Keratinocyte (primary cell): ENCODE data around the gene LRIT2. TPM values are rescaled to one million over a fixed set of nuclear protein-coding genes. Genes with fewer than 3 reads are reported as not detected.

Source experiments
- DNase-seq: peaks from one replicate; pipeline ENCODE4 v3.0.0-alpha.2; 2011; ENCODE audit warnings: low read depth, missing footprints, low spot score
- FAIRE-seq: peaks from 2 replicates; lab custom pipeline; 2011; peaks lifted over from hg19 to GRCh38; lab: Jason Lieb, UNC
- H2AFZ ChIP-seq: 2 replicates; pipeline ENCODE4 v1.6.0; 2012; ENCODE audit warnings: low read length, control low read depth, inconsistent platforms; ENCODE audit not compliant: control insufficient read depth
- H3K27ac ChIP-seq: 2 replicates; pipeline ENCODE4 v1.5.1; 2011; ENCODE audit warnings: low read length; ENCODE audit not compliant: control insufficient read depth, insufficient read depth
- H3K27me3 ChIP-seq: 3 replicates; pipeline ENCODE4 v1.6.0; 2011; ENCODE audit warnings: low read length; ENCODE audit not compliant: control insufficient read depth, insufficient read depth; ENCODE audit errors: extremely low read depth
- H3K36me3 ChIP-seq, 2 experiments: 2 replicates in 1 of 2; 3 replicates in 1 of 2; pipeline ENCODE4 v1.5.1; 2011; ENCODE audit warnings: low read length in 2 of 2, mild to moderate bottlenecking in 1 of 2; ENCODE audit not compliant: control insufficient read depth in 2 of 2, insufficient read depth in 2 of 2; ENCODE audit errors: extremely low read depth in 1 of 2
- H3K4me1 ChIP-seq: 3 replicates; pipeline ENCODE4 v1.5.1; 2011; ENCODE audit warnings: low read length; ENCODE audit not compliant: control insufficient read depth, insufficient read depth; ENCODE audit errors: extremely low read depth
- H3K4me2 ChIP-seq: 3 replicates; pipeline ENCODE4 v1.6.0; 2011; ENCODE audit warnings: low read depth, low read length; ENCODE audit not compliant: control insufficient read depth, insufficient read depth; ENCODE audit errors: extremely low read depth
- H3K4me3 ChIP-seq, 3 experiments: fragments of 200-600 bp in 1 of 3; sonication (generic) in 1 of 3; 2 replicates in 2 of 3; 3 replicates in 1 of 3; pipeline ENCODE4 v1.5.1; 2011 to 2016; ENCODE audit warnings: low read length in 3 of 3, mild to moderate bottlenecking in 3 of 3, control low read depth in 2 of 3, inconsistent platforms in 1 of 3, low read depth in 1 of 3, mixed read lengths in 1 of 3, mixed run types in 1 of 3, moderate library complexity in 1 of 3; ENCODE audit not compliant: control insufficient read depth in 2 of 3, insufficient read depth in 2 of 3; ENCODE audit errors: extremely low read depth in 1 of 3
- H3K79me2 ChIP-seq: 2 replicates; pipeline ENCODE4 v1.6.0; 2012; ENCODE audit warnings: low read length; ENCODE audit not compliant: control insufficient read depth, insufficient read depth
- H3K9ac ChIP-seq: 3 replicates; pipeline ENCODE4 v1.6.0; 2011; ENCODE audit warnings: low read length; ENCODE audit not compliant: control insufficient read depth, insufficient read depth; ENCODE audit errors: extremely low read depth
- H3K9me1 ChIP-seq: 3 replicates; pipeline ENCODE4 v1.6.0; 2011; ENCODE audit warnings: low read length; ENCODE audit not compliant: control insufficient read depth, insufficient read depth; ENCODE audit errors: extremely low read depth
- H3K9me3 ChIP-seq: 2 replicates; pipeline ENCODE4 v1.5.1; 2012; ENCODE audit warnings: low read depth, low read length; ENCODE audit not compliant: control insufficient read depth
- H4K20me1 ChIP-seq: 3 replicates; pipeline ENCODE4 v1.6.0; 2011; ENCODE audit warnings: low read length; ENCODE audit not compliant: control insufficient read depth, insufficient read depth; ENCODE audit errors: extremely low read depth
- EZH2 ChIP-seq: IDR thresholded peaks from one replicate; pipeline ENCODE4 v1.6.1; 2012; ENCODE audit warnings: inconsistent platforms, mild to moderate bottlenecking, low read length, moderate library complexity
- dilution Hi-C: fragments of 300-500 bp; cut with MboI; formaldehyde crosslinking; loops from one replicate; pipeline ENCODE4 v1.7.0; 2020; ENCODE audit warnings: low sequenced_read_pairs; ENCODE audit not compliant: extremely low pct_ligation_motif_present
- polyA plus RNA-seq, 5 experiments: library from polyadenylated mRNA; depleted of rRNA in 3 of 5; stranded (reverse) in 3 of 5; stranded (forward) in 1 of 5; unstranded in 1 of 5; fragments of >200 nt; gene quantifications; 1 replicate in 1 of 5; 2 replicates in 3 of 5; 3 replicates in 1 of 5; pipeline versions ENCODE4 v1.2.1 to v1.2.3, GENCODE V29; 2011 to 2012; ENCODE audit warnings: missing spikeins in 2 of 5, low read depth in 1 of 5, low replicate concordance in 1 of 5
- TF ChIP-seq, protein P1 (sequence below), 3 experiments: IDR thresholded peaks in 1 of 3; conservative IDR thresholded peaks in 1 of 3; optimal IDR thresholded peaks in 1 of 3; 2 replicates in 2 of 3; 3 replicates in 1 of 3; pipeline versions ENCODE3 to v1.5.1; 2011; ENCODE audit warnings: low read length in 3 of 3, mild to moderate bottlenecking in 3 of 3, moderate library complexity in 2 of 3, control low read depth in 1 of 3, inconsistent platforms in 1 of 3; ENCODE audit not compliant: insufficient read depth in 2 of 3; ENCODE audit errors: extremely low read depth in 1 of 3

The LRIT2 gene
- polyA plus RNA-seq, 1 donor (not counting 4 experiments of a cell fraction or from before 2014, with no cell fraction given), result not detected

DNA sequence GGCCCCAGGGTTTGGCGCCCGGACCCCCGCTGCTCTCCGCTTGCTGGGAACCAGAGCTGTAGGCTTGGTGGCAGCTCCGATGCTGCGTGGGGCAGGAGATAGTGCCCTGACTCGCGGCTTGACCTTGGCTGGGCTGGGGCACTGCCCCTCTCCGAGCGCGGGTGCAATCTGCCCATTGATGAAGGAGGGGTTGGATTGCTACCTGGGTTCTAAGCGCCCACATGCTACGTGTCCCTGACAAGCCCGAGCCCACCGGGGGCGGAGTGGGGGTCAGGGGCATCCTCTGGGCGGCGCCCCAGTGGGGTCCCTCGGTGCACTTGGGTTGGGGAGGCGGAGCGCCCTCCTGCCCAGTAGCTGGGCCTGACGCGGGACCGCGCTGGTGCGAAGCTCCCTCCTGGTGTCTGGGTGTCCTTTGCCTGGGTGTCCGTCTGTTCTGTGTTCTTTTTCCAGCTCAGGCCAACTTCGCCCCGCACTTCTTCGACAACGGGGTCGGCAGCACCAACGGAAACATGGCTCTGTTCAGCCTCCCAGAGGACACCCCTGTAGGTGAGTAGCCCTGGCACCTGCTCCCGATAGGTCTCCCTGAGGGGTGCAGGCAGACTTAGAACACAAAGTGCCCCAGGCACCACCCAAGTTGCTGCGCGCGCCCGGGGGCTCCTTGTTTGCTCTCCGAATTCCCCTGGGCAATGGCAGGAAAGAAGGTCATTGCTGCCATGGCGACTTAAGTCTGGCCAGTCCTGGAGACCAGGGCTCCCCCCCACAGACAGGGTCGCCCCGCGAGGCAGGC lies 30.1 kb downstream of the LRIT2 start:
- Histone ChIP-seq H3K4me1 (peaks cover 14% of the 10 kb centered on the region), H3K27me3 (peaks cover 52% of the 10 kb centered on the region)
- DNase-seq, result no peak

DNA sequence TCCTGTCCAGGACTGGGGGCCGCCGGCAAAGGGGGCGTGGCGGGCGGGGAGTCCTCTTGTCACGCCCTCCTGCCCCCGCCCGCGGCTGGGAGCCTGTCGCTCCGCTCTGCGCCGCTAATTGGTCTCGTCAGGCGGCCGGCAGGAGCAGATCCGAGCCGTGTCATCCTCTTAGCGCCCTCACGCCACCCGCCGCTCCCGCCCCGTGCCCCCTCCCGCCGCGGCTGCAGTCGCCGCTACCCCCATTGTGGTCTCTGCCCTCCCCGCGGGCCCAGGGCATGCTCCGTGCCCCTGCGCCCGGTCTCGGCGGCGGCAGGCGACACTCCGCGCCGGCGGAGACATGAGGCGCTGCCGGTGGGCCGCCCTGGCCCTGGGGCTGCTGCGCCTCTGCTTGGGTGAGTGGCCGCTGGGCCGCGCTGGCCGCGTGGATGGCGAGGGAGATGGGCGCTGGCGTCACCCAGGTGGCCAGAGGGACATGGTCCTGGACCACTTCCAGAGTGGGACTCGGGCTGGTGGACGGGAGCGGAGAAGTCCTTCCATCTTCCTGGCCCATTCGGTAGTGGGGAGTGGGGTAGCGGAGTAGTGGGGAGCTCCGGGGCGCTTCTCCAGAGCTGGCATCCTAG lies 30.8 kb downstream of the LRIT2 start, which contains the start of gene CDHR1:
CDHR1 (plus strand) TSS at position 114 of the 620 bp plus-strand sequence; CDS start at position 338, 224 bp downstream.
- Histone ChIP-seq H3K36me3 (no peaks in the 10 kb centered on the region), H3K79me2 (no peaks in the 10 kb centered on the region), H3K4me1 (peaks cover 14% of the 10 kb centered on the region), H3K27ac (no peak within 1 kb of the TSS), H3K9me3 (no peaks in the 10 kb centered on the region), H3K4me3 (peak within 1 kb of the TSS; percentile 28 to 60 (median 57)), H3K9ac (peak within 1 kb of the TSS; percentile 22), H3K9me1 (no peaks in the 10 kb centered on the region), H4K20me1 (no peaks in the 10 kb centered on the region), H2AFZ (peak within 1 kb of the TSS; percentile 65), H3K27me3 (peaks cover 52% of the 10 kb centered on the region), H3K4me2 (peak within 1 kb of the TSS; percentile 76)
- DNase-seq (no peak), FAIRE-seq (no peak)
- dilution Hi-C loops, result no loop called here
- TF ChIP-seq, protein P1, sequence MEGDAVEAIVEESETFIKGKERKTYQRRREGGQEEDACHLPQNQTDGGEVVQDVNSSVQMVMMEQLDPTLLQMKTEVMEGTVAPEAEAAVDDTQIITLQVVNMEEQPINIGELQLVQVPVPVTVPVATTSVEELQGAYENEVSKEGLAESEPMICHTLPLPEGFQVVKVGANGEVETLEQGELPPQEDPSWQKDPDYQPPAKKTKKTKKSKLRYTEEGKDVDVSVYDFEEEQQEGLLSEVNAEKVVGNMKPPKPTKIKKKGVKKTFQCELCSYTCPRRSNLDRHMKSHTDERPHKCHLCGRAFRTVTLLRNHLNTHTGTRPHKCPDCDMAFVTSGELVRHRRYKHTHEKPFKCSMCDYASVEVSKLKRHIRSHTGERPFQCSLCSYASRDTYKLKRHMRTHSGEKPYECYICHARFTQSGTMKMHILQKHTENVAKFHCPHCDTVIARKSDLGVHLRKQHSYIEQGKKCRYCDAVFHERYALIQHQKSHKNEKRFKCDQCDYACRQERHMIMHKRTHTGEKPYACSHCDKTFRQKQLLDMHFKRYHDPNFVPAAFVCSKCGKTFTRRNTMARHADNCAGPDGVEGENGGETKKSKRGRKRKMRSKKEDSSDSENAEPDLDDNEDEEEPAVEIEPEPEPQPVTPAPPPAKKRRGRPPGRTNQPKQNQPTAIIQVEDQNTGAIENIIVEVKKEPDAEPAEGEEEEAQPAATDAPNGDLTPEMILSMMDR (optimal IDR thresholded peaks at IDR 0.05 in 1 of 3, IDR thresholded peaks at IDR 0.05 in 1 of 3, conservative IDR thresholded peaks at IDR 0.05 in 1 of 3; ENCODE audit: extremely low read depth in 1 of 3, insufficient read depth in 2 of 3, low read length in 3 of 3), result no peak
- no peak for TF ChIP-seq EZH2

More for the DNA sequence above, 30.1 kb downstream of the LRIT2 start:
- Histone ChIP-seq H3K4me3 (peak overlapping the region; percentile 28 to 60 (median 45)), H3K9me3 (no peaks in the 10 kb centered on the region), H3K4me2 (peak overlapping the region; percentile 76), H2AFZ (no peak overlapping the region), H3K79me2 (no peaks in the 10 kb centered on the region), H4K20me1 (no peaks in the 10 kb centered on the region), H3K36me3 (no peaks in the 10 kb centered on the region), H3K27ac (no peak overlapping the region), H3K9me1 (no peaks in the 10 kb centered on the region), H3K9ac (no peak overlapping the region)
- TF ChIP-seq, protein P1 (optimal IDR thresholded peaks at IDR 0.05 in 1 of 3, IDR thresholded peaks at IDR 0.05 in 1 of 3, conservative IDR thresholded peaks at IDR 0.05 in 1 of 3; ENCODE audit: extremely low read depth in 1 of 3, insufficient read depth in 2 of 3, low read length in 3 of 3), result no peak
- peak; percentile 94 for TF ChIP-seq EZH2
- dilution Hi-C loops, result no loop called here
- FAIRE-seq, result no peak
